NCI-H226 (cell line): ENCODE data around the gene TRAF3IP1.
"Not testable (repeated sequence)": the region's sequence is repeated elsewhere in the genome, so short reads cannot be mapped to it uniquely, and the experiment has no call there.

Experiments used
- DNase-seq: peaks from one replicate; pipeline ENCODE4 v3.0.0-alpha.2; 2015

The TRAF3IP1 gene

DNA sequence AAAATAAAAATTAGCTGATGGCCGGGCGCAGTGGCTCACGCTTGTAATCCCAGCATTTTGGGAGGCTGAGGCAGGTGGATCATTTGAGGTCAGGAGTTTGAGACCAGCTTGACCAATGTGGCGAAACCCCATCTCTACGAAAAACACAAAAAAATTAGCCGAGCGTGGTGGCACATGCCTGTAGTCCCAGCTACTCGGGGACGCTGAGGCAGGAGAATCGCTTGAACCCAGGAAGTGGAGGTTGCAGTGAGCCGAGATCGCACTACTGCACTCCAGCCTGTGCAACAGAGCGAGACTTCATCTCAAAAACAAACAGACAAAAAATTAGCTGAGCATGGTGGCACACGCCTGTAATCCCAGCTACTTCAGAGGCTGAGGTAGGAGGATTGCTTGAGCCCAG, 9.6 kb upstream of the TRAF3IP1 start:
- DNase-seq, result not testable (repeated sequence)

DNA sequence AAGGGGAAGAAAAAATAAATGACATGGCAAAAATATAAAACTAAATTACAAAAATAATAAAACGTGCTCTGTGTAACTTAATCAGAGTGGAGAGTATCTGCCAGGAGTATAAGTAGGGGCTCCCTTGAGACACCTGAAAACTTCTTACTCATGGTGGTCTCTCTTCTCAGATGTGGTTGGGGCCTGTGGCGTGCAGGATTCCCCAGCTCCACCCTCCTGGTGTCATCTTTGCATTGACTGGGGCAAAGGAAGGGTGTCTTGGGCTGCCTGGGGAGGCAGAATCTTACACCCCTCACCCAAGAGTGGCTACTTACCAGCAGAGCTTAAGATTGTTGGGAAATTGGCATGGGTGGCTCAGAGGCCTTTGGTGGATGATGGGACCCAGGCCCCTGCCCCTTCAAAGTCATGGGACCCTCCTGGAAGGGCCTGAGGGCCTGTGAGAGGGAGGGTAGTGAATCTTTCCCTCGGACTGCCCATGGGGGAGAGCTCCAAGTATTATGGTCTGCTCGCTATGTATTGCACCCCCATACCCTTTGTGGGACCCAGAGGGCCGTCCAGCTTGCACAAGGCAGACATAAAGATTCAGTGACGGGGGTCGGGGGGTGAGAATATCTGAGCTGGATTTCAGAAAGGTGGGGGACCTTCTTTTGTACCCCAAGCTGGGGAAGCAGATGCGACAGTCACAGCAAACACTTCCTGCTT, 6.9 kb upstream of the TRAF3IP1 start:
- DNase-seq, result no peak

DNA sequence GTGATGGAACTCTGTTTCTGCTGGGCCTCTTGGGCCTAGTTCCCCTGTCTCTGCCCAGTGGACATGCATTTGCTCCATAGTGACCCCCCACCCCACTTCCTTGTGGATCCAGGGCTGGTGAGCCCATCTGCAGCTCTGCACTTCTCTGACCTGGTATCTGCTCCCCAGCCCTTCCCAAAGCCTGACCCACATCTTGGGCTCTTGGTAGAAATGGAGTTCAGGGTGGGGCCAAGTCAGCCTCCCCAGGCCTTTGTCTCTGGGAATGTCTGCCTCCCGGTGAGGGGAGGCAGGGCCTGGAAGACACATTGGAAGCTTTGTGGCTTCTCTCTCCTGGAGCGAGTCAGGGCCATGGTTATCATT, 6.3 kb upstream of the TRAF3IP1 start:
- no peak for DNase-seq

DNA sequence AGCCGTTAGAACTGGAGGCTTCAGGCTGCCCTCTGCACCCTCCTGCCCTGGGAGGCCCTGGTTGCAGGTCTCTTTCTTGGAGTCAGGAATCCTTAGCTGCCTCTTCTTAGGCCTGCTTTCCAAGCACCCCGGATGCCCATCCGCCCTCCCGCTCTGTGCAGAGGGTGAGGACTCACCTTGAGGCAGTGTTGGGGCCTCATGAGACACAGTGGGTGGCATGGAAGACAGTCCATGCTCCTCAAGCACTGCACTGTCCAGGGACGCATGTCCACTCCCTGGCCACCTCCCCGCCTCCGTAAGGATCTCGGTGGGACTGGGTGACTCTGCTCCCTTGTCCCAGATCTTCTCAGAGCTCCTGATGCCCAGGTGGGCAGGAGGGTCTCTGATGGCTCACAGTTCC, 5.7 kb upstream of the TRAF3IP1 start:
- DNase-seq, result no peak

DNA sequence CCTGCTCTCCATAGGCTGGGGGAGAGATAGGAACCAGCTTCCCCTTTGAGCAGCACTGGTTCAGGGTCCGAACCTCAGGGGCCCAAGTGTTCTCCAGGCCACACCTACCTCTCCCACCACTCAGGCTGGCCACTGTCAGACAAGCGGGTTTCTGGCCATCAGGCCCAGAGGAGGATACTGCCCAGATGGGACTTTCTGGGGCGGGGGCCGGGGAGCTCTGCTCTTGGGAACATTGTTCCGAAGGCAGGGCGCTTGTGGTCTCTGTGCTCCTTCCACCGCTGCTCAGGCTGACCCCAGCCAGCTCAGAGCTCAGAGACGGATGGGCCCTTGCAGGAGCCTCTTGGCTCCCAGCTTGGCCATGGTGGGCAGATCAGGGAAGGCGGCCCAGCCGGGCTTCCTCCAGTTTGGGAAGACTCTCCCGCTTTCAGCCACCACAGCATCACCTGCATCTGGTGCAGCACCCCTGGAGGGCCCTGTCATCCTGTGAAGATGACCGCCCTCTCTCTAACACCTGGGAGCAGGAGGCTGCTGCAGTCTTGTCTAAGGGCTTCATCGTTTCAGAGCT, 5.2 kb upstream of the TRAF3IP1 start:
- no peak for DNase-seq

DNA sequence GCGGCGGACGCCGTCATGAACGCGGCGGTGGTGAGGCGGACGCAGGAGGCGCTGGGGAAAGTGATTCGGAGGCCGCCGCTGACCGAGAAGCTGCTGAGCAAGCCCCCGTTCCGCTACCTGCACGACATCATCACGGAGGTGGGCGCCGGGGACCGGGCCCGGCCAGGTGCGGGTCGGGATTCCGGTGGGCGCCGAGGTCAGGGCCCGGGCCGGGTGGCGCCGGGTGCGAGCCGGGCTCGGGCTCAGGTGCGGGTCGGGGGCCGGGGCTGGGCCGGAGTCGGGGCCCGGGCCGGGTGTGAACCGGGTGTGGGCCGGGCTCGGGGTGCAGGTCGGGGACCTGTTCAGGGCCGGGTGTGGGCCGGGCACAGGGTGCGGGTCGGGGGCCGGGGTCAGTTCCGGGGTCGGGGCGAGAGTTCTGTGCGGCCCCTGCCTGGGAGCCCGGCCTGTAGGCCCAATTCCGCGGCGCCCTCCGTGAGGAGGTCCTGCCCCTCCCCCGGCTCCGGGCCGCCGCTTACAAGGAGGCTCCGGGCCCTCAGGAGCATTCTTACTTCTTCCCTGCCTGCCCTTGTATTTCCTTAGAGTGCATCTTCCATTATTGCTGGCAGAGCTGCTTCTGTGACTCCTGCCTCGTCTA, 447 bp downstream of the TRAF3IP1 start:
- no peak for DNase-seq

DNA sequence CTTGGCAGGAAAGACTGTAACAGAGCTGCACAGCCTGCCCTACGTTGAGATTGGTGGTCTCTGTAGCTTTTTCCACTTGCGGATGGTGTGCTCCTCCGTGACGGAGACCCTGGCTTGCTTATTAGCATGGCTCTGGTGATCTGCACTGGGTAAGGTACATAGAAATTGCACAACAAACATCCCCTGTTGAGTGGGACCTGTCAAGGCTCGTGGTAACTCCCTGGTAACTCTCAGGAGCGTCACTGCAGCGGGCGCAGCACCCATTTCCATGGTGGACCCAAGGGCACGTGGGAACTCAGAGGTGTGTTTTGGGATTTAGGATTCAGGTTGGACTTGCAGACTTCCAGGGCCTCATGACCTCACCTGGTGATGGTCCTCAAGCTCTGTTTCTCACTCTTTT, 1.1 kb downstream of the TRAF3IP1 start:
- no peak for DNase-seq

DNA sequence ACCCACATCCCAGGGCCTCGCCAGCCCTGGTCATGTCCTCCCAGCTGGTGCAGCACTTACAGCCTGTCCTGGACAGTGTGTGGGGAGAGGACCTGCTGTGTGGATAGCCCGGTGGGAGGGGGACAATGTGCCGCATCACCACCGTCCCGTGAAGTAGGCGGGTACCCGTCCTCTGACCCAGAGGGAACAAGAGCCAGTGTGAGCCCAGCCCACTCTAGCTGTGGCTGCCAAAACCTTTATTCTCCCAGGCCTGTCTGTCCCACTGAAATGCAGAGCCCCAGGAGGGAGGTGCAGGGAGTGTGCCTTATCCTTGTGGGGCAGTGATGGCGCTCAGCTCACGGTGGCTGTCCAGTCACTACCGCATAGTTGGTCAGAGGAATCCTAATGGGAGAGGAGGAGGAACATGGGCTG, 1.7 kb downstream of the TRAF3IP1 start:
- no peak for DNase-seq

DNA sequence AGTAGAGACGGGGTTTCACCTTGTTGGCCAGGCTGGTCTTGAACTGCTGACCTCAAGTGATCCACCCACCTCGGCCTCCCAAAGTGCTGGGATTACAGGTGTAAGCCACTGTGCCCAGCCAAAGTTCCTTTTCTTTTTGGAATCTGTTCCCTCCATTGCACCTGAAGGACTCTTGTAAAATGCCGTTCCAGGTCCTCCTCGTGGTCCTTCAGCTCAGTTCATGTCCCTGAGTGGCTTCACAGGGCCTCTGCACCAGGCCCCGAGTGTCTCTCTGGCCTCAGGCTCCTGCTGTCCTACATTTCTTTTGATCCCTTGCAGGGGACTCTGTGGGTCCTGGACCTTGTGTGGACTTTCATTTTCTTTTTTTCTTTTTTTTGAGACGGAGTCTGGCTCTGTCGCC, 3.9 kb downstream of the TRAF3IP1 start:
- not testable (repeated sequence) for DNase-seq

DNA sequence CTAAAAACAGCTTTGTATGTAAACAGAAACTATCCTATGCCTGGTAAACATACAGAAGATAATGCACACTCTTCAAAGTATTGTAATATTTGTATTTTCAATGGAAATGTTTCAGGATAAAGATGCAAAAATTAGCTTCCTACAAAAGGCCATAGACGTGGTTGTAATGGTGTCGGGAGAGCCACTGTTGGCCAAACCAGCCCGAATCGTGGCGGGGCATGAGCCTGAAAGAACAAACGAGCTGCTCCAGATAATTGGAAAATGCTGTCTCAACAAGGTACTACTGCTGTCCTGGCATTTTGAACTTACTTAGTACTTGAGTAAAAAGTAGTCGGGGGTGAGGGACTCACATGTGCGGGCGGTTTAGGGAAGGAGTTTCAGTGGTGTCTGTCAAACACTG, 5.4 kb downstream of the TRAF3IP1 start:
- DNase-seq, result no peak

DNA sequence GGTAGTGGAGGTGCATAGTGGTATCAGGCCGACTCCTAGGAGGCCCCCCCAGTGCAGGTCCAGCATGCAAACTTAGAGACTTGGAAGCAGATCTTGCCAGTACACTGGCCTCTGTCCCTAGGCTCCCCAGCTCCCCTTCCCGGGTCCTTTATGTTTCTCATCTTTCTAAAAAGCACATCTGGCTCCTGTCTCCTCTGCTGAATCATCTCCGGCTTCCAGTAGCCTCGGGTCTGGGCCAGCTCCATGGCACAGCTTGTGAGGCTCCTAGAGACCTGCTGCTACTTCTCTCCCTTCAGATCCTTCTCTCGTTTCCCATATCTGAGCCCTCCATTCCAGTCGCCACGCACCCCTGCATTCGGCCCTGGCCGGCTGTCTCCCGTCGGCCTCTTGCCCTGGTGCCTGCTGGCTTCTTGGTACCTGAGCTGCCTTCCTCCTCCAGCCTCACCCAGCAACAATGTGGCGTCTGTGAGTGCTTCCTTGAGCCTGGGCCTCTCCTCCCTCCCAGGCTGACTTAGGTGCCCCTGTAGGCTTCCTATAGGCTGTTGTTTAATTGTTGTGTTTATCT, 6.6 kb downstream of the TRAF3IP1 start:
- DNase-seq, result no peak

DNA sequence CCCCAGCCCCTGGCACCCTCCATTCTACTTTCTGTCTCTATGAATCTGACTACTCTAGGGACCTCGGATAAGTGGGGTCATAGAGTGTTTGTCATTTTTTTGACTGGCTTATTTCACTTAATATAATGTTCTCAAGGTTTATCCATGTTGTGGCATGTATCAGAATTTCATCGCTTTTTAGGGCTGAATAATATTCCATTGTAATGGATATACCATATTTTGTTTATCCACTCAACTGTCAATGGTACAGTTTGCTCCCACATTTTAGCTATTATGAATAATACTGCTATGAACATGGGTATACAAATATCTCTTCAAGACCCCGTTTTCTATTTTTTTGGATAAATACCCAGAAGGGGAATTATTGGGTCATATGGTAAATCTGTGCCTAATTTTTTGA, 7.4 kb downstream of the TRAF3IP1 start:
- DNase-seq, result no peak

DNA sequence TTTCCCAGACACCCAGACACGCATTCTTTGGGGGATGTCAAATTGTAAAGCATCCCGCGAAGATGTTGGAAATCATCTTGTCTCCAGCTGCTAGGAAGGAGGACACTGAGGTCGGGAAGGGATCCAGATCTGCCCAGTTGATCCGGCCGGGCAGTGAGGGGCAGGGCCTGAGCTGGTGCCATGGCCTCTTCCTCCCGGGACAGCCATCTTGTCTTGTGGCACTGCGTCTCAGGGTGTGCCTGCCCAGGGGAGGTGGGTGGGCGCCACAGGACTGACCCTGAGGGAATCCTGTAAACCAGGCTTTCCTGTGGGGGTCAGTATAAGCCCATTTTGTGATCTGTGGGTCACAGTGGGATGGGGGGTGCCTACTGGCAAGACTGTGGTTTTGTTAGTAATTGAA, 10.1 kb downstream of the TRAF3IP1 start:
- no peak for DNase-seq

DNA sequence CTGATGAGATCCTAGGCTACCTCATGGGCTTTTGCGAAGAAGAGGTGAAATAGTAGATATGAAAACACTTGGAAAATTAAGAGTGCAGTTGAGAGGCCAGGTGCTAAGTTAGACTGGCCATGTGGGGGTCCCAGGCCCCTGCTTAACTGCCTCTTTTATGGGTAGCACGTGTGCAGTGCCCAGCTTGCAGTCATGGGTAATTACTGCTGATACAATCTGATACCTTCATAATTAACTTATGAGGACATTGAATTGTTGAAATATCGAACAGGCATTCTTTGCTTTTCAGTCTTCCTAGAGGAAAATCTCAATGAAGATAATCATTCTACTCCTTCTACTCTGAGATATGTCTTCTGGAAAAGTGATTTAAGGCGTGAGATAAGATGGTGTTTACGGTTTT, 11.6 kb downstream of the TRAF3IP1 start:
- no peak for DNase-seq

DNA sequence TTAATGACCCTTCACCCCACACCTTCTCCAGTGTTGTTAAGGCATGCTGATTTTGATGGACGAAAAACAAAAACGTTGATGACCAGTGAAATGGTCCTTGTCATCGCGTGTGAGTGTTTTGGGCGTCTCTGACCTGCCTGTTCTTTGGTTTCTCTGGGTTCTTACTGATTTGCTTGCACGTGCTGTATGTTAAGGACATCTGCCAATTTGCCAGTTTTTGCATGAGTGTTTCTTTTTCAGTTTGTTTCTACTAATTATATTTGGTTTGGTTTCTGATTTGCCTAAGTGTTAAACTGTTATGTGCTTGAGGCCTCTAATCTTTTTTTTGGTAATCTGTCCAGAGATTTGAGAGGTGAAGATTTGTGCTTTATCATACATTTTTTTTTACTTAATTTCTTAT, 14.6 kb downstream of the TRAF3IP1 start:
- no peak for DNase-seq

DNA sequence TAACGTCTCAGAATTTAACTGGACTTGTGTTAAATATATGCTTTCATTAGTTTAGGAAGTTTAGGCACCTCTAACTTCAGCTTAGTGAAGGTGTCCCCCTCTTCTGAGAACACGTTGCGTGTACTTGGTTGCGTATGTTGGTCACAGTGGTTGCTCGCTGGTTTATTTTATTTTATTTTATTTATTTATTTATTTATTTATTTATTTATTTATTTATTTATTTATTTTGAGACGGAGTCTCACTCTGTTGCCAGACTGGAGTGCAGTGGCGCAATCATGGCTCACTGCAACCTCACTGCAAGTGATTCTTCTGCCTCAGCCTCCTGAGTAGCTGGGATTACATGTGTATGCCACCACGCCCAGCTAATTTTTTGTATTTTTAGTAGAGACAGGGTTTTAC, 15.3 kb downstream of the TRAF3IP1 start:
- not testable (repeated sequence) for DNase-seq

DNA sequence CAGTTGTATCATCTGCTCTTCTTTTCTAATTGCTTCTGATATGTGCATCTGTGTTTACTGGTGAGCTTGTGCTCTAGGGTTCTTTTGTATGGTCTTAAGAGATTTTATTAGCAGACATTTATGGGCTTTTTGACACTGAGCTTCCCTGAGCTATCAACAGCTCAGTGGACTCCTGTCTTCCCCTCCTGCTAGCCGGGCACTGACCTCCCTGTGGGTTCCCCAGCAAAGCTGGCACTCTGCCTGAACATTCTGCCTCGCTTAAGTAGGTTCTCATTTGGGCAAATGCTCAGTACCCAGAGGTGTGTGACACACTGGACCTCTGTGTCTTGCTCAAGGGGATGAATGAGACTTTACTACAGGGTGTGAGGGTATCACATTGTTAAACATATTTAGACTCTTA, 15.8 kb downstream of the TRAF3IP1 start:
- no peak for DNase-seq

DNA sequence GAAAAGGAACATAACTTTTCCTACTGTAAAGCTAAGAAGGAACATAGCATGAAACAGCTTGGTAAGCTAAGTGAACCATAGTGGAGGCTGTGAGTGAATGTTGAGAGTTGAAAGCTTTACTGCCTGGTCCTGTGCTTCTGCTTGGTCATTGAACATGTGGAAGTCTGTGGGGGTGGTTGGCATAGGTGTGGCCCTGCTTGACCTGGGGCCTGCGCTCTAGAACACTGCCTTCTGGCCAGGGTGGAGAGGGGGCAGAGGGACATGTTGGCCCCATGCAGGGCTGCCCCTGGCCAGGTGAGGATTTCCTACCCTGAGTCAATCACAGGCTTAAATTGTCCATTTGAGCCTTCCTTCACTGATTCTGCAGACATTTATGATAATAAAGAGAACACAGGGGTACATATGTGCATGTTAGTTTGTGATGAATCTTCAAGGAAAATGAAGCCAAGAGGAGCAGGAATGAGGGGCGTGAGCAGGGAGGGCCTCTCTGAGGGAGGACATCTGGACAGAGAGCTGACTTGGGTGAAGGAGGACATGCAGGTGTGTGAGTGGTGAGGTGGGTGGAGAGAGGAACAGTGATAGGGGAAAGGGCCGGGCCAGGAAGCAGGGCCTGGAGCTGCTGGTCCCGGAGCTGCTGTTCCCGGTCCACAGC, 16.6 kb downstream of the TRAF3IP1 start:
- no peak for DNase-seq

DNA sequence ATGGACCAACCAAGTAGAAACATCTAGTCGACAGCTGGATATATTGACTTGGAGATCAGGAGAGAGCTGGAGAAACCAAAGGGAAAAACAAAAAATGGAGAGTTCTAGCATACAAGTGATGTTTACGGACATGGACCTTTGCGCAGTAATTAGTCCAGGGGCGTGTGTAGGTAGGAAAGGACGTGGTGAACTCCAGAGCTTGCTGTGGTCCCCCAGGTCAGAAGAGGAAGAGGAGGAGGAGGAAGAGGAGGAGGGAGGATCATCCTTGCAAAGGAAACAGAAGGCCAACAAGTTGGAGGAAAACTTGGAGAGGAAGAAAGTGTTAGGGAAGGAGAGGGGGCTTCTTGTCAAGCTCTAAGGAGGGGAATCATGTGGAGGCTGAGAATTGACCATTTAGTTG, 17.5 kb downstream of the TRAF3IP1 start:
- no peak for DNase-seq

DNA sequence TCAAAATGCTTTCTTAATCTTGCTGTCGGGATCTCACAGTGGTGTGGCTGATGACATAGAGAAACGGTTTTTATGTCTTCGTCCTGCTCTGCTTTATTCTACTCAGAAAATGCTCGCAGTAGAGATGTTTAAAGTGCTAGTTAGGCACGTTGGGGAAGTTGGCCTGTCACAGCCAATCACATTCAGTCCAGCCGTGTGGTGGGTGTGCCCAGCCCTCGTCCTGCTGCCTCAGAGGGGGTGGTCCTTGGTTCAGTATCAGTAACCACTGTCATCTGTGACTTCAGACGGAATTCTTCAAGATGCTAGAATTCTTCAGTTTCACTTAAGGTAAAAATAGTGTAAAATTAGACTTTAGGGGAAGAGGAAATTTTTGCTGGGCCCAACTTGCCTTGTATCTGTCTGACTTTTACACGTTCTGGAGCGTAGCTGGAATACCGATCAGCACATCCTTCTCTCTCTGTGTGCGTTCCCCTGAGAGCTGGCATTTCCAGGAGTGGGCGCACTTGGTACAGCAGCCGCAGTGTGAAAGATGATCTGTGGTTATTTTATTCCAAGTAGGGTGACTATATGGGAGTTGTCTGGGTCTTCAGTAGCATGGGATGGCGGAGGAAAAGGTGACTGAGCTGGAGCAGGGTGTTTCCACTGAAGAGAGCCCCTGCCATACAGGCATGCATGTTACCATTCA, 18.5 kb downstream of the TRAF3IP1 start:
- no peak for DNase-seq

DNA sequence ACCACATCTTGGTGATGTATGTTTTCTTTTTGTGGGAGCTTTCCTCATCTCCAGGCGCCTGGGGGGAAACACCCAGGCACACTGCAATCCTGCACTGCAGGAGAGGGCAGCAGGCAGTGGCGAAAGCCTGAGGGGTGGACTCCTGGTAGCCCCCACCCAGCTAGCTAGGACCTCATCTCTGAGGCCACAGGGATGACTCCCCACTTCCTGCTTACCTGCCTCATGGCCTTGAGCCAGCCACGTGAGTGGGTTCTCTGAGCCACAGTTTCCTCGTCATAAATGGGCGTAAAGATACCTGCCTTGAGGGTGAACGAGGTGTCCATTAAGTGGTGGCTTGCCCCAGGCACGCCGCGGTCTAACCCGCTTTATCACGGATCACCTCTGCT, 19.1 kb downstream of the TRAF3IP1 start:
- DNase-seq, result no peak

DNA sequence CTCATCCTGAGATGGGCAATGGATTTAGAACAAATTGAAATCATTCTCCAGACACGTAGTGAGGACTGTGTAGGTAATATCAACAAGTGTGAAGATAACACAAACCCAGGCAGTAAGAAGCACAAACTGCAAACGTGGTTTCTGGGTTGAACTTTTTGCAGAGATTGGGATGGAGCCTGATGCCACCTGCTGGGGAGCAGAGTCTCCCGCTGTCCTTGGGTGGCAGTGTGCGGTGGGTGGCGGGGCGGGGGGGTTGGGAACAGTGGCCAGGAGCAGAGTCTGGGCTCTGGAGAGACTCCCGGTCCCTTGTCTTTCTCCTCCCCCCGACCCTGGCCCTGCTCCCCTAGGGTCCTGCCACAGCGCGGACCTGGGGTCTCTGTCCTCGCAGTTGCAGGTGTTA, 19.5 kb downstream of the TRAF3IP1 start:
- DNase-seq, result no peak

DNA sequence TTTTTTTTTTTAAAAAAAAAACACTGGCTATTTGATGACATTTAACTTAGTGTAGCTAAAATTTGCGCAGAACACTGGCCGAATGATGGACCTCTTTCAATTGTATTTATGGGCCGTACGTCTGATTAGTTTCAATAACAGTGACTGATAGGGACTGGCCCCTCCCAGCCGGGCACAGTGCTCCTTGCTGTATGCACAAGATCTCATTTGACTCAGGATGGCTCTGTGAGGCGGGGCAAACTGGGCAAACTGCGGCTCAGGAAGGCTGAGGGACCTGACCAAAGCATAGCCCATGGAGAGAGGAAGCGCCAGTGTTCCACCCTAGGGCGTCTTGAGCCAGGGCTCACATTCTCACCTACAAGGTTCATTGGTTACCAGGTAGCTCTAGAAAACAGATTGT, 21.2 kb downstream of the TRAF3IP1 start:
- no peak for DNase-seq
